Measurements from ENCODE around the gene C6orf52.
"Not testable (repeated sequence)": the region's sequence is repeated elsewhere in the genome, so short reads cannot be mapped to it uniquely, and the experiment has no call there.

The C6orf52 gene

DNA sequence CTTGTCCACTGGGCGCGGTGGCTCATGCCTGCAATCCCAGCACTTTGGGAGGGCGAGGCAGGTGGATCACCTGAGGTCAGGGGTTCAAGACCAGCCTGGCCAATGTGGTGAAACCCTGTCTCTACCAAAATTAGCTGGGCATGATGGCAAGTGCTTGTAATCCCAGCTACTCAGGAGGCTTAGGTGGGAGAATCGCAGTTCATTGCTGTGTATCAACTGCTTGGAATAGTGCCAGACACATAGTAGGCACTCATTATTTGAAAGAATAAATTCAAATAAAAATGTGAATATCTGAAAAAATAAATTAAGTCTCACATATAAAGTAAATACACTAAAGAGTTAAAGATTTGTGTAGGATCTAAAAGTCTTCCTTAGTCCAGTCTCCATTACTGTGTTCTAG, 2.2 kb upstream of the C6orf52 start:
- DNase-seq (ENCODE audit: low read depth in 1 of 2, low spot score in 1 of 2), result no peak

- DNase-seq (ENCODE audit: low read depth in 1 of 2, low spot score in 1 of 2), result no peak
Measured at GRCh38 chr6:10695086-10695657, 756 bp upstream of the C6orf52 start.

DNA sequence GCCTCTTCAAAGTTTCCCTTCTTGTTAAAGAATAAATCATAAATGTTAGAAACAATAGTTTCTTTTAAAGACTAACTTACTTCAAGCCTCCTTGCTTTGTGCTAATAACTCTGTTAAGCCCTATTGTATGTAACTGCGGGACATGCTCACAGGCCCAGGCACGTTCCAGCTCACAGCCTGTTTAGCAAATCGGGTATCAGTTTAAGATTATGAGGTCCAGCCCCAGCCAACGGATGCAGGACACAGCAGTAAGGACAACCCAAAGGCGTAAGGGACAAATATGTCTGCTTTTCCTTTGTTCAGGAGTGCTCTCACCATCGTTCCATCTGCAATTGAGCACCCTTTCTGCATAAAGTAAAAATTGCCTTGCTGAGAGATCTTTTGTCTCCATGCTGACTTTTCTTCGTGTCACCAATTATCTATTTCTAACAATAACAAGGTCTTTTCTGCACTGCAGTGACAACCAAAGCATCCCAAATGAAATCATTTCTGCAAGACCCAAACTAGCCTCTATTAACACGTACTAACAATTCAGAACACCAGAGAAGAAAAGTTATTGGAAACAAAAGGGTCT, 1.4 kb downstream of the C6orf52 start:
- DNase-seq (ENCODE audit: low read depth in 1 of 2, low spot score in 1 of 2), result no peak

DNA sequence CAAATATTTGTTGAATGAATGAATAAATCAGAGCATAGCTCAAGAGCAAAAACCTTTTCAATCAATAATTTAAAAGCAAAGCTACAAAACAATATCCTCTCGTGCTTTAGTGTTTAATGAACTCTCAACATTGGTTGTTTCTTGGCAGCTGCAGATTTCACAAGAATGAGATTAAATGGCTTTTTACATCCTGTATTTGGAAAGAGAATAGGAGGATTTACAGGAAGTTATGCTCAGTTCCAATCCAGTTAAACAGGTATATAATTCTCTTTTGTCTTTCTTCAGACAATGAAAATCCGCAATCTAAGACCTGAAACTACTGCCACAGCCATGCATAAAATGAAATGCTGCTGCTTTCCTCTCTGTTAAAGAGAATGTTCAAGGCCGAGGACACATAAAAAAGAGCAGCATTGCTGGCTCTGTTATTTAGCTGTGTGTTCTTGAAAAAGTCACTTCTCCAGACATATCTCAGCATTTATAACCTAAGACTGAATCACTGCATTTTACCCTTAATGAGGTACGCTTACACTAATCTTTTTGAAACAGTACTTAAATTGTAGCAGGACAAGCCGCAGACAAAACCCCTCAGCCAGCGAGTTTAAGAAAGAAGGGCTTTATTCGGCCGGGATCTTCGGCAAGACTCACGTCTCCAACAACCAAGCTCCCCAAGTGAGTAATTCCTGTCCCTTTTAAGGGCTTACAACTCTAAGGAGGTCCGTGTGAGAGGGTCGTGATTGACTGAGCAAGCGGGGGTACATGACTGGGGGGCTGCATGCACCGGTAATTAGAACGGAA, 3.6 kb downstream of the C6orf52 start:
- DNase-seq (ENCODE audit: low read depth in 1 of 2, low spot score in 1 of 2), result no peak

DNA sequence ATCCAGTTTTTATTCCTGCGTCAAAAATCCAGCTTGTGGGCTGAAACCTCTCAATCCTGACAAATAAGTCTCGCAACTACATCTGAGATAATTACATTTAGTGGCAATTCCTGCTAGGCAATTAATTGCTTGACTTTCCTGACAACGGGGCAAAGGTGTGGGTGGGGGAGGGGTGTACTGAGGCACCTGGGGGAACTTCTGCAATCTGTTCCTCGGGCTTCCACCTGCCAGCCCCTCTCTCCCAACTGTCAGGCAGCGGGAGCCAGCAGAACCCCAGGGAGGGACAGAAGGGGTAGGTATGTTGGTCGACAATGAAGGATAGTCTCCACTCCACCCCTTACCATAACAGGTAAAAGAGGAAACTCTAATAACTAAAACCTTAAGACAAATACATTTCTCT, 6.8 kb downstream of the C6orf52 start:
- DNase-seq (ENCODE audit: low read depth in 1 of 2, low spot score in 1 of 2), result no peak

DNA sequence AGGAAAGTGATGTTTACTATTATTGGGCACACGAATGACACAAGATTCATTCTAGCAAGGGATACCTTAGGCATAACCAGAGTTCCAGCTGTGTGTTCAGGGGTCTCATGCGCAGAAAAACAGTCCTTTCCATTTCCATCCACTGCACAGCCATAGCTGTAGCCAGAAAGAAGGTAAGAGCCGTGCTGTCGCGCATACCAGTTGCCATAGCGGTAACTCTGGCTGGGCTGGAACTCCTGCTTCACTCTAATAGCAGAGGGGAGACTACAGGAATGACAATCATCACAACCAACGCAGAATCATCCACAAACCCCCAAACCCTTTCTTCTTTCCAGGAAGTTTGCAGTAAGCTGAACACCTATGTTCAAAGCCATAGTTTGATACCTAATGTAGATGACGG, 7.5 kb downstream of the C6orf52 start:
- DNase-seq (ENCODE audit: low read depth in 1 of 2, low spot score in 1 of 2), result no peak

- no peak for DNase-seq (ENCODE audit: low read depth in 1 of 2, low spot score in 1 of 2)
Measured at GRCh38 chr6:10685092-10685915, 9.1 kb downstream of the C6orf52 start.

- DNase-seq (ENCODE audit: low read depth in 1 of 2, low spot score in 1 of 2), result no peak
Measured at GRCh38 chr6:10684618-10685017, 9.8 kb downstream of the C6orf52 start.

GRCh38 chr6:10682355-10682988, 11.9 kb downstream of the C6orf52 start:
- DNase-seq (ENCODE audit: low read depth in 1 of 2, low spot score in 1 of 2), result no peak

- no peak for DNase-seq (ENCODE audit: low read depth in 1 of 2, low spot score in 1 of 2)
Measured at GRCh38 chr6:10681795-10682194, 12.6 kb downstream of the C6orf52 start.

- no peak for DNase-seq (ENCODE audit: low read depth in 1 of 2, low spot score in 1 of 2)
Measured at GRCh38 chr6:10678456-10678855, 16.0 kb downstream of the C6orf52 start.

- DNase-seq (ENCODE audit: low read depth in 1 of 2, low spot score in 1 of 2), result no peak
Measured at GRCh38 chr6:10676403-10676802, 18.0 kb downstream of the C6orf52 start.

GRCh38 chr6:10668126-10668917, 26.1 kb downstream of the C6orf52 start:
- no peak for DNase-seq (ENCODE audit: low read depth in 1 of 2, low spot score in 1 of 2)

DNA sequence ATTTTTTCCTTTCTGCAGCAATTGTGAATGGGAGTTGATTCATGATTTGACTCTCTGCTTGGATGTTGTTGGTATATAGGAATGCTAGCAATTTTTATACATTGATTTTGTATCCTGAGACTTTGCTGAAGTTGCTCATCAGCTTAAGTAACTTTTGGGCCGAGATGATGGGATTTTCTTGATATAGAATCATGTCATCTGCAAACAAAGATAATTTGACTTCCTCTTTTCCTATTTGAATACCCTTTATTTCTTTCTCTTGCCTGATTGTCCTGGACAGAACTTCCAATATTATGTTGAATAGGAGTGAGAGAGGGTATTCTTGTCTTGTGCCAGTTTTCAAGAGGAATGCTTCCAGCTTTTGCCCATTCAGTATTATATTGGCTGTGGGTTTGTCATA, 28.8 kb downstream of the C6orf52 start:
- not testable (repeated sequence) for DNase-seq (ENCODE audit: low read depth in 1 of 2, low spot score in 1 of 2)

- DNase-seq (ENCODE audit: low read depth in 1 of 2, low spot score in 1 of 2), result no peak
Measured at GRCh38 chr6:10662742-10663141, 31.7 kb downstream of the C6orf52 start.

DNA sequence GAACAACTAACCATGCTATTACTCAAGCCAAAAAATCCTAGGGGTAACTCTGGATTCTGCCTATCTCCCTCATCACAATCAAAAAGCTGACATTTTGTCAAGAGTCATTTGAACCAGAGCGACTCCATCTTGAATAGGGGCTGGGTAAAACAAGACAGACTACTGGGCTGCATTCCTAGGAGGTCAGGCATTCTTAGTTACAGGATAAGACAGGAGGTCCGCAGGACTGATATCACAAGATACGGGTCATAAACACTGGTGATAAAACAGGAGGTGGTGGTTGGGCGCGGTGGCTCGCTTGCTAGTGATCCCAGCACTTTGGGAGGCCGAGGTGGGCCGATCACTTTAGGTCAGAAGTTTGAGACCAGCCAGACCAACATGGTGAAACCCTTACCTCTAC, 32.2 kb downstream of the C6orf52 start:
- DNase-seq (ENCODE audit: low read depth in 1 of 2, low spot score in 1 of 2), result no peak

- not testable (repeated sequence) for DNase-seq (ENCODE audit: low read depth in 1 of 2, low spot score in 1 of 2)
Measured at GRCh38 chr6:10660431-10661191, 33.8 kb downstream of the C6orf52 start.

- no peak for DNase-seq (ENCODE audit: low read depth in 1 of 2, low spot score in 1 of 2)
Measured at GRCh38 chr6:10659699-10660348, 34.6 kb downstream of the C6orf52 start.
